CMK (cell line): ENCODE results near the gene APBA3.

Experiments used
- DNase-seq: peaks from one replicate; pipeline ENCODE4 v3.0.0-alpha.2; 2010; ENCODE audit warnings: low read depth

APBA3 gene

DNA sequence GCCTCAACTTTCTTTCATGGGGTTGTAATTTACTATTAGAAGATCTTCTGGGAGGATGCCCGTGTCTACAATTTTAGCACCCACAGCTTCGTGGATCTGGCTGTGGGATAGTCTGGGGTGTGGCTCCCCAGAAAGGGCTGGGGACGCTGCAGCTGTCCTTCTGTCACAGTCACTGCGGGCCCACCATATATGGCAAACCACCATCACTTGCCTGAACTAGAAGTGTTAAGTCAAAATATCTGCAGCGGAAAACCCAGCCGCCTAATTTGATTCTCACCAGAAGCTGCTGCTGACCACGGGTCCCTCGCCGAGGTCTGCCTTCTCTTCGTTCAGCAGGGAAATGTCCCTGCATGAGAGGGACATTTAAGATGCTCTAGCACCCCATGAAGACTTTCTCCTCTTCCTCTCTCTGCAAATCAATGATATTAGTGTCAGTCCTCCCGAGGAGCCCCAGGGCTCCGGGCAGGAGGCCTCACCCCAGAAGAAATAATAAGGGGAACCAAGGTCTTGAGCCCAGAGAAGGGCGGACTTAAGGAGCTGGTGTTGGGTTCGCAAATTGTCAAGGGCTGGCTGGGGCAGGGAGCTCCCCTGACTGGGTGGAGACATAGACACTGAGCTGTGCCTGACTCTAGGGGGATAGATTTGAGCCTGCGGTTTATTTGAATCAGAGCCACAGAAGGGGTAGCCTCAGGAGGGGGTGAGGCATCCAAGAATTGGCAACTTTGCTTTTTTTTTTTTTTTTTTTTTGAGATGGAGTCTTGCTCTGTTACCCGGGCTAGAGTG lies 27.7 kb upstream of the APBA3 start:
- DNase-seq = no peak

- no peak for DNase-seq
These were observed 24.7 kb upstream of the APBA3 start, which contains the start of gene MATK for GRCh38 chr19:3785938-3786824. MATK (minus strand) TSS chr19:3786381; CDS start chr19:3785135, 1,246 bp downstream.

- no peak for DNase-seq
These were observed 24.0 kb upstream of the APBA3 start for GRCh38 chr19:3785451-3785937.

DNA sequence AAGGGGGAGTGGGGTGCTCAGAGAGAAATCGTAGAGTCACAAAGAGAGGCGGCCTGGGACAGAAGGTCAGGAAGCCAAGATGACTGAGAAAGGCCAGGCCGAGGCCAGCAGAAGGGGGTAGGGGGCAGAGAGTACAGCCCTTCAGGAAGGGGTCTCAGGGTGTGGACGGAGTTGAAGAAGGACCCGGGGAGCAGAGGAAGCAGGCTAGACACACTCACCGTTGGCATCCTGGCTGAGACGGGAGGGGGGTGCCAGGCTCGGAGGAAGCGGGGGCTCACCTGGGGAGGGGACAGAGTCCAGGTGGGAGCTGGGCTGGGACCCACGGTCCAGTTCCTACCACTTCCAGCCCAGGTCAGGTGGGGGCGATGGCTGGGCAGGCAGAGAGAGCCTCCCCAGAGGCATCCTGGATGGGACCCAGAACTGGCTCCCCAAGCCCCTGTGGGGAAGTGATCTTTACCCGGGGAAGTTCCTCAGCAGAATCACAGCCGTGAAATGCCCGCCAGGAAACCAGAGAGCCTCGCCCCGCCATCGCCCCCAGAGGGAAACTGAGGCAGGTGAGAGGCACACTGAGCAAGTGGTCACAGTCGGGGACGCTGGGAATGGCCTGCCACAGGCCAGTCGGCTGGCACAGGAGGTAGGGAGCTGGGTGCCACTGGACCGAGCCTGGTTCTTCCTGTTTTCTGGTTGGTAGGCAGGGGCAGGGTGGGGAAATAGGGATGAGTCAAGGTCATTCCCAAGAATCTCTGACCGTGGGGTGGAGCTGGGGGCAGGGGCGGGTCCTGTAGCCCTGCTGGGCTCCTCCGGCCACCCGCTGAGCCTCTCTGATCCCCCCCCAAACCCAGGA lies 23.3 kb upstream of the APBA3 start:
- no peak for DNase-seq

- DNase-seq = no peak
These were observed 22.4 kb upstream of the APBA3 start for GRCh38 chr19:3783660-3784584.

GRCh38 chr19:3782903-3783302 lies 21.4 kb upstream of the APBA3 start:
- no peak for DNase-seq

- no peak for DNase-seq
These were observed 20.8 kb upstream of the APBA3 start for GRCh38 chr19:3782330-3782729.

GRCh38 chr19:3781603-3782002 lies 20.1 kb upstream of the APBA3 start:
- no peak for DNase-seq

GRCh38 chr19:3780786-3781304 lies 19.4 kb upstream of the APBA3 start:
- DNase-seq = no peak

- no peak for DNase-seq
These were observed 17.6 kb upstream of the APBA3 start for GRCh38 chr19:3778899-3779723.

DNA sequence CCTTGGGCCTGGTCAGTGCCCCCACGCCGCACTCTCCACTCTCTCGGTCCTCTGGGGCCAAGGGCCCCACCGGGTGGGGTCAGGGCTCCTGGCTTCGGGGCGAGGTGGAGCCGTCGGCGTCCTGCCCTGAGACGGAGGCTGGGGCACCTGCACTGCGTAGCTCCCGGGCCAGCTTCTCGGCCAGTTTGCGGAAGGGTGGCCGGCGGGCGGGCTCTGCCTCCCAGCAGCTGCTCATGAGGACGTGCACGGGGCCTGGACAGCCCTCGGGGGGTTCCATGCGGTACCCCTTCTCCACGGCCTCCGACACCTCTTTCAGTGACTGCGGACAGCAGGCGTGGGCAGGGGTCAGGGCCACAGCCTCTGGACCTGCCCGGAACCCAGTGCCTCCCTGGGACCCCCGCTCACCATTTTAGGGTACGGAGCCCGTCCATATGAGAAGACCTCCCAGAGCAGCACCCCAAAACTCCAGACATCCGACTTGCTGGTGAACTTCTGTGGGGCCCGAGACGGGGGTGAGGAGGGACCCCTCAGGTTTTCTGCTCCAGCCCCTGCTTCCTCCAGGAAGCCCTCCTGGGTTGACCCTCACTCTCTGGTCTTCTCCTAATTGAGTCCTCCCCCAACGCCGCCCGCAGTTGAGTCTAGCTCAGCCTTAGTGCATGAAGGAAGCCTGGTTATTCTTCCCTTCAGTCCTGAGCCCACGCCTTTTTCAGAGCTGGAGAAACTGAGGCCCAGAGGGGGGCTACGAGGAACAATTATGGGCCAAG lies 16.8 kb upstream of the APBA3 start:
- no peak for DNase-seq

DNA sequence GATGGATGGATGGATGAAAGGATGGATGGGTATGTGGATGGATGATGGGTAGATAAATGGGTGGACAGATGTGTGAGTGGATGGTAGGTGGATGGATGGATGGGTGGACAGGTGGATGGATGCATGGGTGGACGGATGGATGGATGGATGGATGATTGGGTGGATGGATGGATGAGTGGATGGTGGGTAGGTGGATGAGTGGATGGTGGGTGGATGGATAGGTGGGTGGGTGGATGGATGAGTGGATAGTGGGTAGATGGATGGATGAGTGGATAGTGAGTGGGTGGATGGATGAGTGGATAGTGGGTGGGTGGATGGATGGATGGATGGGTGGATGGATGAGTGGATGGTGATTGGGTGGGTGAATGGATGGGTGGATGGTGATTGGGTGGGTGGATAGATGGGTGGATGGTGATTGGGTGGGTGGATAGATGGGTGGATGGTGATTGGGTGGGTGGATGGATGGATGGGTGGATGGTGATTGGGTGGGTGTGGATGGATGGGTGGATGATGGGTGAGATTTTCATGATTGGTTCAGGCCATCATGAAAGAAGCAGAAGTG lies 15.1 kb upstream of the APBA3 start:
- no peak for DNase-seq

GRCh38 chr19:3775831-3776230 lies 14.3 kb upstream of the APBA3 start:
- no peak for DNase-seq

GRCh38 chr19:3775374-3775711 lies 13.9 kb upstream of the APBA3 start:
- no peak for DNase-seq

GRCh38 chr19:3774621-3775373 lies 13.3 kb upstream of the APBA3 start:
- DNase-seq = no peak

- no peak for DNase-seq
These were observed 12.5 kb upstream of the APBA3 start for GRCh38 chr19:3773814-3774515.

DNA sequence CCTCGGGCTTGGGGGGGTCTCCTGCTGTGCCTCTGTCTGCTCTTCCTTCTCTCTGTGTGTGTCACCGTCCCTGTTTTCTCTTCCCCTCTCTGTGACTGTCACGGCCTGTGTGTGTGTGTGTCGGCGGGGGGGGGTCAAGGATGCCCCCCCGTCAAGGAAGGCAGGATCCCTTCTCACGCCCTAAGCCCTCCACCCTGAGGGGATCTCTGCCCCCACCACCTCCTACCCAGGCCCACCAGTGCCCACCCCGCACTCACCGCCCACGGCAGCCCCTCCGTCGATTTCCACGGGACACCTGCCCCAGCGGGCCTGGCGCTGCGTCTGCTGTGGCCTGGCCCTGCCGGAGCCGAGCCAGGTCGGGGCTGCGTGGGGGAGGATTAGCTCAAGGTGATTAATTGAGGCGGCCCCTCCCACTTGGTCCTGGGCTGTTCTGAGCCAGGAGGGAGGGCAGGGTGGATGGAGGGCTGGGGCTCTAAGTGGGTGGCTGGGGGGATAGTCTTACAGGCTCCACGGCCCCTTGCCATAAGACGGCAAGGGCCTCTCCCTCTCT lies 10.5 kb upstream of the APBA3 start, which contains the start of gene RAX2:
Gene RAX2, minus strand, starts transcription at position 323 of the 550 bp plus-strand sequence. CDS start 486 bp downstream, outside the sequence.
- no peak for DNase-seq
